HUES48 (cell line): ENCODE data around the gene MIGA1.
"Not testable (repeated sequence)": the region's sequence is repeated elsewhere in the genome, so short reads cannot be mapped to it uniquely, and the experiment has no call there.

Experiments used
- H3K27ac ChIP-seq: one replicate; pipeline ENCODE4 v1.7.0; 2013; ENCODE audit warnings: low read depth, low read length, inconsistent platforms
- H3K27me3 ChIP-seq: 2 replicates; pipeline ENCODE4 v1.6.1; 2013; ENCODE audit warnings: mild to moderate bottlenecking, low read length; ENCODE audit not compliant: control insufficient read depth, insufficient read depth
- H3K36me3 ChIP-seq: 2 replicates; pipeline ENCODE4 v1.6.1; 2013; ENCODE audit warnings: low read length; ENCODE audit not compliant: control insufficient read depth, insufficient read depth
- H3K4me1 ChIP-seq: 2 replicates; pipeline ENCODE4 v1.6.1; 2013; ENCODE audit warnings: mild to moderate bottlenecking, low read length; ENCODE audit not compliant: control insufficient read depth, insufficient read depth
- H3K4me3 ChIP-seq: 2 replicates; pipeline ENCODE4 v1.5.1; 2013; ENCODE audit warnings: mild to moderate bottlenecking, low read depth, low read length
- H3K9ac ChIP-seq: 2 replicates; pipeline ENCODE4 v1.6.1; 2013; ENCODE audit warnings: mild to moderate bottlenecking, low read depth, low read length, moderate library complexity
- H3K9me3 ChIP-seq: 2 replicates; pipeline ENCODE4 v1.6.1; 2013; ENCODE audit warnings: low read length; ENCODE audit not compliant: control insufficient read depth, insufficient read depth

The MIGA1 gene

DNA sequence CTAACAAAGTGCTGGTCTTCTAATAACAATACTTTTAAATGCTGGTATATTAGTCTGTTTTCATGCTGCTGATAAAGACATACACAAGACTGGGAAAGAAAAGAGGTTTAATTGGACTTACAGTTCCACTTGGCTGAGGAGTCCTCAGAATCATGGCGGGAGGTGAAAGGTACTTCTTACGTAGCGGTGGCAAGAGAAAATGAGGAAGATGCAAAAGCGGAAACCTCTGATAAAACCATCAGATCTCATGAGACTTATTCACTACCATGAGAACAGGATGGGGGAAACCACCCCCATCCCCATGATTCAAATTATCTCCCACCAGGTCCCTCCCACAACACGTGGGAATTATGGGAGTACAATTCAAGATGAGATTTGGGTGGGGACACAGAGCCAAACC lies 139.5 kb downstream of the MIGA1 start:
- not testable (repeated sequence) for H3K27me3 ChIP-seq

DNA sequence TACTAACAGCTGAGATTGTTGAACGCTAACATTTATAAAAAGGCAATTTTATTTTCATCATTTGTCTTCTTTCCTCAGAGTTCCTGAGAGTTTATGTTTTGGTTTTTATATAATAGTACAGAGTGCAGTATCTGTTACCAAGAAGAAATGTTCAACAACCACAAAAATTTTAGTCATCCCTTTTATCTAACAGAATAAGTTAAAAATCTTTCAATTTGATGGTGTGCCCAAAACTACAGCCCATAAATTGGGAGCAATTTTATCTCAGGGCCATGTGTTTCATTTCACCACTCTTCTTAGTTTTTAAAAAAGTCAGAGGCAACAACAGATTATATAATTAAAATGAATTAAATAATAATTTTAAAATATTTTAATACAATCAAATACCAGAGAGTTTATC lies 146.1 kb downstream of the MIGA1 start:
- Histone ChIP-seq H3K4me1 (no peaks in the 10 kb centered on the region), H3K36me3 (0 out of 2 replicates have a peak, but pooled peaks cover 3% of the 10 kb centered on the region), H3K27me3 (no peaks in the 10 kb centered on the region), H3K4me3 (no peak overlapping the region), H3K9ac (no peak overlapping the region), H3K27ac (no peak overlapping the region), H3K9me3 (no peaks in the 10 kb centered on the region)

More for the DNA sequence above, 139.5 kb downstream of the MIGA1 start:
- not testable (repeated sequence) for H3K9me3 ChIP-seq, H3K4me3 ChIP-seq, H3K4me1 ChIP-seq, H3K27ac ChIP-seq, H3K9ac ChIP-seq, H3K36me3 ChIP-seq

DNA sequence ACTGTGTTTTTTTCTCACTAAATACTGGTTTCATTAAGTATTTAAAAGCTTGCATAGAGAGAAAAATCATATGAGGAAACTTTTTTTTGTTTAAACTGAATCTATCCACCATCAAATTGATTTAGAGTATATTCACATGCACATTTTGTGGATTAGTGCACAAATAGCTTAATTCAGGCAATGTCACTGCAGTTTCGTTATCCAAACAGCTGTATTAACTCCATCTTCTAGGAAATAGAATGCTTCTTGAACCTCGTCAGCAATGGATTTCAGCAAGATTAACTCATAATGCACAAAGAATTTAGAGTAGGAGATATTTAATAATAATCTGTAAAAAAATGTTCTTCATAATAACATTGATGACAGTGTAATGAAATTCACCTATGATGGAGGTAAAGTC lies 146.5 kb downstream of the MIGA1 start:
- H3K27ac ChIP-seq = no peak overlapping the region

DNA sequence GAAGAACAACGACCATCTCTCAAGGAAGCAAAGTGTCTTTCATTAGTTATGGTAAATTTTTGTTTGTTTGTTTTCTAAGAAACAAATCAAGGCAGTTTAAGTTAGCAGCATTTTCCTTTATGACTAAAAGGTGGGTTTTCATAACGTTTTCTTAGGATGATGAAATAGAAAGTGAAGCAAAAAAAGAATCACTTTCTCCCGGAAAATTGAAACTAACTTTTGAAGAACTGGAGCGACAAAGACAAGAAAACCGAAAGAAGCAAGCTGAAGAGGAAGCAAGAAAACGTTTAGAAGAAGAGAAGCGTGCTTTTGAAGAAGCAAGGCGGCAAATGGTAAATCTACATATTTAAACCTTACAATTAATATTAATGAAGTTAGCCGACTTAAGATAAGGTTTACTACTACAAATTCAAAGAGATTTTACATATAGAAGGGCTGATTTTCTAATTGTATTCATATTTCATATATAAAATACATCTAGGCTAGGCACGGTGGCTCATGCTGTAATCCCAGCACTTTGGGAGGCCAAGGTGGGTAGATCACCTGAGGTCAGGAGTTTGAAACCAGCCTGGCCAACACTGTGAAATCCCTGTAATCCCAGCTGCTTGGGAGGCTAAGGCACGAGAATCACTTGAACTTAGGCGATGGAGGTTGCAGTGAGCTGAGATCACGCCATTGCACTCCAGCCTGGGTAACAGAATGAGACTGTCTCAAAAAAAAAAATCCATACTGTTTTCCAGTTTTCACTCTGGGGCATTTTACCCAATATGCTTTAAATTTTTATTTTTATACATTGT lies 147.3 kb downstream of the MIGA1 start:
- no peak overlapping the region for H3K27ac ChIP-seq
- H3K4me3 ChIP-seq = no peak overlapping the region
- no peaks in the 10 kb centered on the region for H3K27me3 ChIP-seq
- no peaks in the 10 kb centered on the region for H3K9me3 ChIP-seq
- H3K36me3 ChIP-seq = 0 out of 2 replicates have a peak, but pooled peaks cover 3% of the 10 kb centered on the region
- H3K4me1 ChIP-seq = no peaks in the 10 kb centered on the region
- H3K9ac ChIP-seq = no peak overlapping the region

More for the DNA sequence above, 146.5 kb downstream of the MIGA1 start:
- Histone ChIP-seq H3K4me1 (no peaks in the 10 kb centered on the region), H3K27me3 (no peaks in the 10 kb centered on the region), H3K9me3 (no peaks in the 10 kb centered on the region), H3K36me3 (0 out of 2 replicates have a peak, but pooled peaks cover 3% of the 10 kb centered on the region), H3K9ac (no peak overlapping the region), H3K4me3 (no peak overlapping the region)

DNA sequence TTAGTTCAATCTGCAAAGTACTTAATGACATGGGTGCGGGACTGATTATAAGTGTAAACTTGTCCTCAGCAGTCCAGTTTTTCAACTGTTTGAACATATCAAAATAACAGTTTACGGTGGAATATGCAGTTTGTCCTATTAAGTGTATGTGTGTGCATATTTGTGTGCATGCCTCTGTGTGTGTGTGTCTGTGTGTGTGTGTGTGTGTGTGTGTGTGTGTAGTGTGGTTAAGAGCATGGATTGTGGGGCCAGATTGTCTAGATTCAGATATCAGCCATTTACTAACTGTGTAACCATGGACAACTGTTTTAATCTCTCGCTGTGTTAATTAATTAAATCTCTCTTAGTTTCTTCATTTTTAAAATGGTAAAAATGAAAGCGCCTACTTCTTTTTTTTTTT lies 148.0 kb downstream of the MIGA1 start:
- Histone ChIP-seq H3K27ac (no peak overlapping the region), H3K9ac (no peak overlapping the region), H3K4me3 (no peak overlapping the region)

More for the DNA sequence above, 148.0 kb downstream of the MIGA1 start:
- Histone ChIP-seq H3K4me1 (no peaks in the 10 kb centered on the region), H3K27me3 (no peaks in the 10 kb centered on the region), H3K9me3 (no peaks in the 10 kb centered on the region), H3K36me3 (0 out of 2 replicates have a peak, but pooled peaks cover 3% of the 10 kb centered on the region)
